Liver (tissue), 3 donors: Measurements from ENCODE around the gene TRAF7.

Experiments used
- CTCF ChIP-seq: fragments of 150-350 bp; IDR thresholded peaks from 2 replicates; pipeline ENCODE4 v1.5.1; 2017; ENCODE audit warnings: improper control_type of control experiment, low read depth, low read length; ENCODE audit not compliant: missing input control
- GABPA ChIP-seq, 2 donors: IDR thresholded peaks in 1 of 2; conservative IDR thresholded peaks in 1 of 2; 2 replicates each; pipeline ENCODE4 v1.6.1; 2016; ENCODE audit warnings: antibody characterized with exemption in 2 of 2, mild to moderate bottlenecking in 1 of 2, moderate library complexity in 1 of 2
- JUND ChIP-seq, 2 donors: IDR thresholded peaks; 2 replicates each; pipeline ENCODE4 v1.6.1; 2016; ENCODE audit warnings: antibody characterized with exemption in 2 of 2
- RXRA ChIP-seq, 2 donors: IDR thresholded peaks; 2 replicates each; pipeline ENCODE4 v1.6.1; 2017 to 2018; ENCODE audit warnings: antibody characterized with exemption in 2 of 2, mild to moderate bottlenecking in 1 of 2
- SP1 ChIP-seq: IDR thresholded peaks from 2 replicates; pipeline ENCODE4 v1.6.1; 2018; ENCODE audit warnings: antibody characterized with exemption, mild to moderate bottlenecking
- TAF1 ChIP-seq: conservative IDR thresholded peaks from 2 replicates; pipeline ENCODE4 v1.6.1; 2016; ENCODE audit warnings: antibody characterized with exemption, mild to moderate bottlenecking
- ZBTB33 ChIP-seq: IDR thresholded peaks from 2 replicates; pipeline ENCODE4 v1.6.1; 2016; ENCODE audit warnings: antibody characterized with exemption
- TF ChIP-seq, protein P1 (sequence below): IDR thresholded peaks from 2 replicates; pipeline ENCODE4 v1.6.1; 2016; ENCODE audit warnings: antibody characterized with exemption, mild to moderate bottlenecking
- donor health status: healthy.
- donor health status: healthy.

DNA sequence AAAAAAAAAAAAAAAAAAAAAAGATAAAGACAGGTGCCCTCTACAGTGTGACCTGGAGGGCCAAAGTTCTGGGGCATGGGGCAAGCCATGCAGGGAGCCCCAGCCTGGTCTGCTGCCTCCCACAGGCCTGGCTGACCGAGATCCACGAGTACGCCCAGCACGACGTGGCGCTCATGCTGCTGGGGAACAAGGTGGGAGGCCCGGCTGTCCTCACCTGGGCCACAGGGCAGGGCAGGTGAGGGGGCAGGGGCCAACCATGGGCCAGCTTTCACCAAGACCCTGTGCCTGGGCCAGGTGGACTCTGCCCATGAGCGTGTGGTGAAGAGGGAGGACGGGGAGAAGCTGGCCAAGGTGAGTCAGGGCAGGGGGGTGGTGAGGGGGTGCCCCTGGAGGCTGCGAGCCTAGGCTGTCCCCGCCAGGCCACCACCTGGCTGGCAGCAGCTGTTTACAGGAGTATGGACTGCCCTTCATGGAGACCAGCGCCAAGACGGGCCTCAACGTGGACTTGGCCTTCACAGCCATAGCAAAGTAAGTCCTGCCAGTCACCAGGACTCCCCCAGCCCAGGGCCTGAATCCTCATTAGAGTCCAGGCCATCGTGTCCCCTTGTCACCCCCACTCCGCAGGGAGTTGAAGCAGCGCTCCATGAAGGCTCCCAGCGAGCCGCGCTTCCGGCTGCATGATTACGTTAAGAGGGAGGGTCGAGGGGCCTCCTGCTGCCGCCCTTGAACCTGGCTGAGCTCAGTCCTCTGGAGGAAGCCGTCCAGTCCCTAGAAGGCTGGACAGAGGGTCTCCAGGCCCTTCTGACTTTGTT lies 2.7 kb upstream of the TRAF7 start:
- TF ChIP-seq CTCF = peak; percentile 3
- TF ChIP-seq JUND (IDR thresholded peaks at IDR 0.05) = no peak
- no peak for TF ChIP-seq TAF1
- TF ChIP-seq, protein P1, sequence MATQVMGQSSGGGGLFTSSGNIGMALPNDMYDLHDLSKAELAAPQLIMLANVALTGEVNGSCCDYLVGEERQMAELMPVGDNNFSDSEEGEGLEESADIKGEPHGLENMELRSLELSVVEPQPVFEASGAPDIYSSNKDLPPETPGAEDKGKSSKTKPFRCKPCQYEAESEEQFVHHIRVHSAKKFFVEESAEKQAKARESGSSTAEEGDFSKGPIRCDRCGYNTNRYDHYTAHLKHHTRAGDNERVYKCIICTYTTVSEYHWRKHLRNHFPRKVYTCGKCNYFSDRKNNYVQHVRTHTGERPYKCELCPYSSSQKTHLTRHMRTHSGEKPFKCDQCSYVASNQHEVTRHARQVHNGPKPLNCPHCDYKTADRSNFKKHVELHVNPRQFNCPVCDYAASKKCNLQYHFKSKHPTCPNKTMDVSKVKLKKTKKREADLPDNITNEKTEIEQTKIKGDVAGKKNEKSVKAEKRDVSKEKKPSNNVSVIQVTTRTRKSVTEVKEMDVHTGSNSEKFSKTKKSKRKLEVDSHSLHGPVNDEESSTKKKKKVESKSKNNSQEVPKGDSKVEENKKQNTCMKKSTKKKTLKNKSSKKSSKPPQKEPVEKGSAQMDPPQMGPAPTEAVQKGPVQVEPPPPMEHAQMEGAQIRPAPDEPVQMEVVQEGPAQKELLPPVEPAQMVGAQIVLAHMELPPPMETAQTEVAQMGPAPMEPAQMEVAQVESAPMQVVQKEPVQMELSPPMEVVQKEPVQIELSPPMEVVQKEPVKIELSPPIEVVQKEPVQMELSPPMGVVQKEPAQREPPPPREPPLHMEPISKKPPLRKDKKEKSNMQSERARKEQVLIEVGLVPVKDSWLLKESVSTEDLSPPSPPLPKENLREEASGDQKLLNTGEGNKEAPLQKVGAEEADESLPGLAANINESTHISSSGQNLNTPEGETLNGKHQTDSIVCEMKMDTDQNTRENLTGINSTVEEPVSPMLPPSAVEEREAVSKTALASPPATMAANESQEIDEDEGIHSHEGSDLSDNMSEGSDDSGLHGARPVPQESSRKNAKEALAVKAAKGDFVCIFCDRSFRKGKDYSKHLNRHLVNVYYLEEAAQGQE = no peak
- peak; percentile 66 for TF ChIP-seq SP1
- peak; percentile 74 to 77 for TF ChIP-seq RXRA (IDR thresholded peaks at IDR 0.05)
- TF ChIP-seq ZBTB33 = no peak
- peak in 1 of 2 donors; percentile 58 for TF ChIP-seq GABPA (IDR thresholded peaks at IDR 0.05 in 1 of 2, conservative IDR thresholded peaks at IDR 0.05 in 1 of 2)
